H1 (cell line): Measurements from ENCODE around the gene GLIPR1. TPM values are rescaled to one million over a fixed set of nuclear protein-coding genes. Genes with fewer than 3 reads are reported as not detected.
"Not testable (repeated sequence)": the region's sequence is repeated elsewhere in the genome, so short reads cannot be mapped to it uniquely, and the experiment has no call there.

Experiments
- CTCF ChIA-PET: fragments of 300-600 bp; sonication (Branson Sonifier 250); formaldehyde crosslinking; loops from one replicate; lab custom pipeline; 2021; ENCODE audit not compliant: partially characterized antibody; lab: Charles Lee
- POLR2A ChIA-PET: fragments of 300-600 bp; sonication (Branson Sonifier 250); formaldehyde crosslinking; loops from one replicate; lab custom pipeline; 2021; ENCODE audit warnings: inconsistent platforms; ENCODE audit not compliant: partially characterized antibody; lab: Charles Lee
- DNase-seq, 2 experiments: peaks; one replicate each; pipeline versions ENCODE4 v3.0.0 to v3.0.0-alpha.2; 2010 to 2022; ENCODE audit warnings: low spot score in 2 of 2, low read depth in 1 of 2, mixed read lengths in 1 of 2
- FAIRE-seq: peaks from 2 replicates; lab custom pipeline; 2011; peaks lifted over from hg19 to GRCh38; lab: Jason Lieb, UNC
- H2AFZ ChIP-seq: 2 replicates; pipeline ENCODE4 v1.8.1; 2012; ENCODE audit warnings: low read length, inconsistent platforms
- H2AK5ac ChIP-seq: 2 replicates; pipeline ENCODE4 v1.6.1; 2013; ENCODE audit warnings: low read depth, low read length
- H2BK120ac ChIP-seq: replicated peaks from 2 replicates; pipeline ENCODE3; 2013; ENCODE audit warnings: low read depth, low read length, inconsistent platforms
- H2BK12ac ChIP-seq: 2 replicates; pipeline ENCODE4 v1.6.1; 2013; ENCODE audit warnings: low read depth, low read length
- H2BK15ac ChIP-seq: 2 replicates; pipeline ENCODE4 v1.6.1; 2013; ENCODE audit warnings: low read length
- H2BK20ac ChIP-seq: 2 replicates; pipeline ENCODE4 v1.6.1; 2013; ENCODE audit warnings: low read length
- H2BK5ac ChIP-seq: 2 replicates; pipeline ENCODE4 v1.6.1; 2013; ENCODE audit warnings: low read depth, low read length
- H3K14ac ChIP-seq: 2 replicates; pipeline ENCODE4 v1.6.1; 2013; ENCODE audit warnings: inconsistent platforms; ENCODE audit not compliant: insufficient read length
- H3K18ac ChIP-seq: 2 replicates; pipeline ENCODE4 v1.6.1; 2013; ENCODE audit warnings: low read length; ENCODE audit errors: extremely low read depth
- H3K23ac ChIP-seq: 2 replicates; pipeline ENCODE4 v1.6.1; 2013; ENCODE audit warnings: inconsistent platforms; ENCODE audit not compliant: insufficient read length
- H3K23me2 ChIP-seq: 2 replicates; pipeline ENCODE4 v1.6.1; 2013; ENCODE audit warnings: low read depth, low read length
- H3K27ac ChIP-seq: 2 replicates; pipeline ENCODE4 v1.6.1; 2011; ENCODE audit warnings: low read depth, low read length, inconsistent platforms
- H3K27me3 ChIP-seq, 4 experiments: replicated peaks in 1 of 4; 1 replicate in 1 of 4; 2 replicates in 3 of 4; pipeline versions ENCODE4 v1.6.1 to v1.8.1; 2011 to 2013; ENCODE audit warnings: low read length in 3 of 4, mild to moderate bottlenecking in 3 of 4, inconsistent platforms in 2 of 4, mixed read lengths in 2 of 4, moderate library complexity in 1 of 4; ENCODE audit not compliant: control insufficient read depth in 3 of 4, insufficient read depth in 3 of 4; ENCODE audit errors: extremely low read depth in 1 of 4
- H3K36me3 ChIP-seq, 4 experiments: 2 replicates each; pipeline versions ENCODE4 v1.6.1 to v1.8.1; 2011 to 2013; ENCODE audit warnings: mild to moderate bottlenecking in 4 of 4, low read length in 3 of 4, moderate library complexity in 2 of 4, control low read depth in 1 of 4, inconsistent platforms in 1 of 4; ENCODE audit not compliant: insufficient read depth in 4 of 4, control insufficient read depth in 2 of 4
- H3K4ac ChIP-seq: replicated peaks from 2 replicates; pipeline ENCODE3; 2013; ENCODE audit warnings: low read length, low read depth, mixed read lengths, inconsistent platforms; ENCODE audit not compliant: insufficient read length
- H3K4me1 ChIP-seq, 4 experiments: replicated peaks in 1 of 4; 1 replicate in 1 of 4; 2 replicates in 3 of 4; pipeline versions ENCODE4 v1.6.1 to v1.8.1; 2011 to 2013; ENCODE audit warnings: low read length in 3 of 4, inconsistent platforms in 2 of 4, mixed read lengths in 1 of 4; ENCODE audit not compliant: insufficient read depth in 4 of 4, control insufficient read depth in 3 of 4
- H3K4me2 ChIP-seq, 2 experiments: 2 replicates each; pipeline versions ENCODE4 v1.6.1 to v1.8.1; 2011 to 2013; ENCODE audit warnings: low read depth in 2 of 2, low read length in 2 of 2, control low read depth in 1 of 2, inconsistent platforms in 1 of 2, mild to moderate bottlenecking in 1 of 2; ENCODE audit not compliant: insufficient read depth in 1 of 2
- H3K4me3 ChIP-seq, 4 experiments: fragments of 200-600, 300-600 bp in 1 of 4; sonication (generic), shearing (Covaris generic), sonication (Bioruptor Twin) in 1 of 4; 2 replicates each; pipeline versions ENCODE4 v1.5.1 to v1.8.1; 2011 to 2016; ENCODE audit warnings: low read length in 4 of 4, low read depth in 3 of 4, control low read depth in 2 of 4, inconsistent platforms in 2 of 4, mild to moderate bottlenecking in 2 of 4, mixed read lengths in 1 of 4, moderate library complexity in 1 of 4; ENCODE audit not compliant: insufficient read depth in 2 of 4; ENCODE audit errors: extremely low read depth in 1 of 4
- H3K56ac ChIP-seq: replicated peaks from 2 replicates; pipeline ENCODE3; 2013; ENCODE audit warnings: low read depth, mild to moderate bottlenecking, mixed read lengths, low read length, inconsistent platforms; ENCODE audit not compliant: insufficient read length
- H3K79me1 ChIP-seq: 2 replicates; pipeline ENCODE4 v1.6.1; 2013; ENCODE audit warnings: low read depth, low read length, control low read depth
- H3K79me2 ChIP-seq, 2 experiments: 2 replicates each; pipeline versions ENCODE4 v1.6.1 to v1.8.1; 2012 to 2013; ENCODE audit warnings: low read length in 2 of 2, mild to moderate bottlenecking in 2 of 2, inconsistent platforms in 1 of 2; ENCODE audit not compliant: insufficient read depth in 2 of 2, control insufficient read depth in 1 of 2
- H3K9ac ChIP-seq, 4 experiments: replicated peaks in 1 of 4; 1 replicate in 1 of 4; 2 replicates in 3 of 4; pipeline versions ENCODE4 v1.6.1 to v1.8.1; 2011 to 2013; ENCODE audit warnings: low read depth in 3 of 4, low read length in 3 of 4, control low read depth in 2 of 4, mild to moderate bottlenecking in 2 of 4, moderate library complexity in 2 of 4, inconsistent platforms in 1 of 4; ENCODE audit errors: extremely low read depth in 1 of 4
- H3K9me3 ChIP-seq, 2 experiments: 2 replicates each; pipeline versions ENCODE4 v1.6.1 to v1.8.1; 2012 to 2013; ENCODE audit warnings: mild to moderate bottlenecking in 2 of 2, moderate library complexity in 2 of 2, control low read depth in 1 of 2, inconsistent platforms in 1 of 2, low read depth in 1 of 2, low read length in 1 of 2, mixed read lengths in 1 of 2; ENCODE audit not compliant: insufficient read depth in 2 of 2
- H4K20me1 ChIP-seq, 2 experiments: replicated peaks in 1 of 2; 2 replicates each; pipeline versions ENCODE3 to v1.8.1; 2011 to 2013; ENCODE audit warnings: inconsistent platforms in 2 of 2, low read length in 2 of 2, mild to moderate bottlenecking in 1 of 2; ENCODE audit not compliant: insufficient read depth in 2 of 2, control insufficient read depth in 1 of 2
- H4K5ac ChIP-seq: 2 replicates; pipeline ENCODE4 v1.6.1; 2013; ENCODE audit warnings: low read length, low read depth, mixed read lengths, inconsistent platforms; ENCODE audit not compliant: insufficient read length
- H4K8ac ChIP-seq: 2 replicates; pipeline ENCODE4 v1.8.0; 2013; ENCODE audit warnings: mild to moderate bottlenecking, moderate library complexity, low read length, inconsistent platforms; ENCODE audit not compliant: insufficient read depth; ENCODE audit errors: extremely low read depth
- H4K91ac ChIP-seq: replicated peaks from 2 replicates; pipeline ENCODE3; 2013; ENCODE audit warnings: low read length, mixed read lengths, inconsistent platforms; ENCODE audit not compliant: insufficient read length
- WGBS, 2 experiments: shearing (Covaris generic) in 1 of 2; methylation state at CpG; one replicate each; pipeline versions ENCODE4 v1.1.6 to v1.1.7; 2013 to 2015; ENCODE audit warnings: low lambda C conversion rate in 2 of 2, mixed read lengths in 2 of 2, inconsistent platforms in 1 of 2, low coverage in 1 of 2, missing lambda C conversion rate in 1 of 2; ENCODE audit not compliant: insufficient replicate concordance in 2 of 2, insufficient coverage in 1 of 2, insufficient read length in 1 of 2; ENCODE audit errors: extremely low coverage in 1 of 2, missing lambda C conversion rate in 1 of 2; 5-methylcytosine and 5-hydroxymethylcytosine counted together
- polyA plus RNA-seq, 7 experiments: library from polyadenylated mRNA; depleted of rRNA in 3 of 7; stranded (reverse) in 5 of 7; unstranded in 2 of 7; fragments of >200 nt in 5 of 7; fragments of 200-250 nt in 2 of 7; gene quantifications; 1 replicate in 5 of 7; 2 replicates in 1 of 7; 4 replicates in 1 of 7; pipeline versions ENCODE4 v1.2.1 to v1.2.3, GENCODE V29; 2011 to 2013; ENCODE audit warnings: missing spikeins in 2 of 7, mixed read lengths in 2 of 7
- total RNA-seq: library from RNA; stranded (reverse); fragmentation: NEBNext Ultra II Directional; extraction: Animal tissue kit (Norgen Biotek cat#: 25700); gene quantifications from 2 replicates; pipeline ENCODE4 v1.2.1, GENCODE V29; 2021

The GLIPR1 gene
- total and polyA plus RNA-seq, 2 of the 8 experiments (the other 6 are each of a cell fraction or from before 2014, with no cell fraction given): 0.23 to 1.5 TPM

DNA sequence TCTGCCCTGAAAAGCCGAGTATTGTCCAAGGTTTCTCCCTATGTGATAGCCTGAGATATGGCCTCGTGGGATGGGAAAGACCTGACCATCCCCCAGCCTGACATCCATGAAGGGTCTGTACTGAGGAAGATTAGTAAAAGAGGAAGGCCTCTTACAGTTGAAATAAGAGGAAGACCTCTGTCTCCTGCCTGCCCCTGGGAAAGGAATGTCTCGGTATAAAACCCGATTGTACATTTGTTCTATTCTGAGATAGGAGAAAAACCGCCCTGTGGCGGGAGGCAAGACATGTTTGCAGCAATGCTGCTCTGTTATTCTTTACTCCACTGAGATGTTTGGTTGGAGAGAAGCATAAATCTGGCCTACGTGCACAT, 35.4 kb upstream of the GLIPR1 start:
- H3K56ac ChIP-seq, POLR2A ChIA-PET, H3K79me1 ChIP-seq, H3K18ac ChIP-seq, H3K4me1 ChIP-seq, H2BK120ac ChIP-seq, H3K4me2 ChIP-seq, H3K27me3 ChIP-seq, H3K9me3 ChIP-seq, H3K23me2 ChIP-seq, H4K8ac ChIP-seq, H3K4ac ChIP-seq, H4K5ac ChIP-seq, FAIRE-seq, H2BK12ac ChIP-seq, CTCF ChIA-PET, H4K20me1 ChIP-seq, H2BK5ac ChIP-seq, DNase-seq, H3K9ac ChIP-seq, H3K23ac ChIP-seq, H2BK20ac ChIP-seq, H3K14ac ChIP-seq, H2AFZ ChIP-seq, H3K4me3 ChIP-seq, H4K91ac ChIP-seq, H2BK15ac ChIP-seq, H3K79me2 ChIP-seq, H3K27ac ChIP-seq, H2AK5ac ChIP-seq, H3K36me3 ChIP-seq: not testable (repeated sequence)
- WGBS, 2 experiments: 86% methylated on average over 7 of the region's 7 CpGs; no CpG with 5 or more reads in 1 of the 2 experiments
